PC-3 (cell line): ENCODE results near the gene LRBA. TPM values are rescaled to one million over a fixed set of nuclear protein-coding genes. Genes with fewer than 3 reads are reported as not detected.

Source experiments
- ATAC-seq: fragments of 200-7000 bp; cut with Tn5 transposase; 2 replicates; pipeline ENCODE4 v1.9.1; 2020; ENCODE audit warnings: mild to moderate bottlenecking, moderate library complexity
- BruUV-seq: library from RNA; stranded (reverse); fragments of 400-500 nt; replicated peaks from 2 replicates; lab custom pipeline; 2021; lab: Mats Ljungman, UMichigan
- CTCF ChIA-PET: fragments of 300-600 bp; sonication (Branson Sonifier 250); formaldehyde crosslinking; loops from one replicate; lab custom pipeline; 2022; ENCODE audit warnings: antibody characterized with exemption; lab: Charles Lee
- POLR2A ChIA-PET: fragments of 300-600 bp; sonication (Branson Sonifier 250); formaldehyde crosslinking; loops from one replicate; lab custom pipeline; 2022; ENCODE audit warnings: antibody characterized with exemption; ENCODE audit not compliant: unreplicated experiment; lab: Charles Lee
- DNase-seq: peaks from one replicate; pipeline ENCODE4 v3.0.0-alpha.2; 2015
- H2AFZ ChIP-seq: fragments of 300-600 bp; sonication (generic); 2 replicates; pipeline ENCODE4 v1.6.0; 2016; ENCODE audit warnings: antibody characterized with exemption, low read length
- H3F3A ChIP-seq: fragments of 300-600 bp; sonication (generic); one replicate; pipeline ENCODE4 v1.6.0; 2017; ENCODE audit warnings: antibody characterized with exemption, low read length, control low read depth, mild to moderate bottlenecking; ENCODE audit not compliant: unreplicated experiment
- H3K27ac ChIP-seq: fragments of 300-600 bp; sonication (generic); 2 replicates; pipeline ENCODE4 v1.5.1; 2016; ENCODE audit warnings: mild to moderate bottlenecking, low read length
- H3K27me3 ChIP-seq: fragments of 300-600 bp; sonication (generic); 2 replicates; pipeline ENCODE4 v1.6.1; 2016; ENCODE audit warnings: low read length, mixed read lengths
- H3K36me3 ChIP-seq: fragments of 300-600 bp; sonication (generic); 2 replicates; pipeline ENCODE4 v1.6.1; 2016; ENCODE audit warnings: low read depth, mixed run types, low read length, mixed read lengths
- H3K4me1 ChIP-seq: fragments of 300-600 bp; sonication (generic); 2 replicates; pipeline ENCODE4 v1.5.1; 2016; ENCODE audit warnings: low read length; ENCODE audit not compliant: insufficient read depth
- H3K4me2 ChIP-seq: fragments of 300-600 bp; sonication (generic); 2 replicates; pipeline ENCODE4 v1.6.0; 2016; ENCODE audit warnings: low read length
- H3K4me3 ChIP-seq: fragments of 300-600 bp; sonication (generic); 2 replicates; pipeline ENCODE4 v1.5.1; 2016; ENCODE audit warnings: mild to moderate bottlenecking, low read length, mixed read lengths
- H3K79me2 ChIP-seq: fragments of 300-600 bp; sonication (generic); 2 replicates; pipeline ENCODE4 v1.6.1; 2017; ENCODE audit warnings: low read length, mixed read lengths
- H3K9ac ChIP-seq: fragments of 300-600 bp; sonication (generic); 2 replicates; pipeline ENCODE4 v1.6.0; 2016; ENCODE audit warnings: mild to moderate bottlenecking, low read length
- H3K9me2 ChIP-seq: fragments of 300-600 bp; sonication (generic); replicated peaks from 2 replicates; pipeline ENCODE4 v1.6.1; 2016; ENCODE audit warnings: mixed run types, low read length, mixed read lengths
- H3K9me3 ChIP-seq: fragments of 300-600 bp; sonication (generic); 2 replicates; pipeline ENCODE4 v1.6.1; 2016; ENCODE audit warnings: low read length, mixed read lengths
- H4K20me1 ChIP-seq: fragments of 300-600 bp; sonication (generic); 2 replicates; pipeline ENCODE4 v1.6.1; 2016; ENCODE audit warnings: low read length, mixed read lengths
- CTCF ChIP-seq: fragments of 300-600 bp; sonication (generic); conservative IDR thresholded peaks from 2 replicates; pipeline ENCODE4 v1.5.1; 2017; ENCODE audit warnings: antibody characterized with exemption, low read depth, mild to moderate bottlenecking, low read length
- EZH2 ChIP-seq: fragments of 300-600 bp; sonication (generic); IDR thresholded peaks from one replicate; pipeline ENCODE4 v1.6.1; 2017; ENCODE audit warnings: antibody characterized with exemption, mild to moderate bottlenecking, low read length; ENCODE audit not compliant: unreplicated experiment
- EZH2phosphoT487 ChIP-seq: fragments of 300-600 bp; sonication (generic); IDR thresholded peaks from 2 replicates; pipeline ENCODE4 v1.6.1; 2018; ENCODE audit warnings: mild to moderate bottlenecking, antibody characterized with exemption, low read length, borderline replicate concordance
- intact Hi-C: fragments of 100-400 bp; cut with micrococcal nuclease; formaldehyde crosslinking; loops from 2 replicates; pipeline ENCODE4 v1.9.0; 2023
- total RNA-seq: library from RNA; depleted of rRNA; stranded (reverse); fragments of >200 nt; gene quantifications from 2 replicates; pipeline ENCODE4 v1.2.3, GENCODE V29; 2014

LRBA gene
- total RNA-seq, 1 experiment from 2014 or later: 40.8 TPM

GRCh38 chr4:150942539-150942938 is 72.5 kb downstream of the LRBA start:
- ChIA-PET POLR2A (no interaction called here), CTCF (no interaction called here)
- TF ChIP-seq EZH2phosphoT487 (no peak), CTCF (no peak), EZH2 (no peak)
- Histone ChIP-seq H3K4me3 (no peak overlapping the region), H3F3A (no peaks in the 10 kb centered on the region), H3K4me2 (no peak overlapping the region), H3K9me2 (no peaks in the 10 kb centered on the region), H3K79me2 (peaks cover 31% of the 10 kb centered on the region), H2AFZ (no peak overlapping the region), H3K27me3 (no peaks in the 10 kb centered on the region), H3K36me3 (no peaks in the 10 kb centered on the region), H4K20me1 (no peaks in the 10 kb centered on the region), H3K27ac (no peak overlapping the region), H3K9me3 (no peaks in the 10 kb centered on the region), H3K9ac (no peak overlapping the region), H3K4me1 (no peaks in the 10 kb centered on the region)
- ATAC-seq: no peak
- no peak for DNase-seq
- BruUV-seq: no TSS peak
- intact Hi-C loops: no loop called here

DNA sequence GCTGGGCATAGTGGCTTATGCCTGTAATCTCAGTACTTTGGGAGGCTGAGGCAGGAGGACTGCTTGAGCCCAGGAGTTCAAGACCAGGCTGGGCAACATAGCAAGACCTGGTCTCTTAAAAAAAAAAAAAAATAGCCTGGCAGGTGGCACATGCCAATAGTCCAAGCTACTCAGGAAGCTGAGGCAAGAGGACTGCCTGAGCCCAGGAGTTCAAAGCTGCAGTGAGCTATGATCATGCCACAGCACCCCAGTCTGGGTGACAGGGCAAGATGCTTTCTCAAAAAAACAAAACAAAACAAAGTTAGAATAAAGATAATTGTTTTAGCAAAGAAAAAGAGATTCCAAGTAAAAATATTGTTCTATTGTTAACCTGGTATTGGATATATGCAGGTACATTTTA is 75.0 kb downstream of the LRBA start:
- Histone ChIP-seq H3K9me2 (no peaks in the 10 kb centered on the region), H3K4me3 (no peak overlapping the region), H3K9me3 (no peaks in the 10 kb centered on the region), H3K79me2 (peaks cover 24% of the 10 kb centered on the region), H2AFZ (no peak overlapping the region), H3F3A (no peaks in the 10 kb centered on the region), H3K27ac (no peak overlapping the region), H3K9ac (no peak overlapping the region), H4K20me1 (no peaks in the 10 kb centered on the region), H3K27me3 (no peaks in the 10 kb centered on the region), H3K4me2 (no peak overlapping the region), H3K36me3 (no peaks in the 10 kb centered on the region), H3K4me1 (no peaks in the 10 kb centered on the region)
- intact Hi-C loops: no loop called here
- POLR2A ChIA-PET: no interaction called here
- no peak for ATAC-seq
- no peak for DNase-seq
- TF ChIP-seq CTCF: no peak
- TF ChIP-seq EZH2phosphoT487: no peak
- TF ChIP-seq EZH2: no peak
- BruUV-seq: no TSS peak
- CTCF ChIA-PET: no interaction called here

GRCh38 chr4:150939530-150939929 is 75.6 kb downstream of the LRBA start:
- ATAC-seq (no peak), DNase-seq (no peak)
- H3K27me3 ChIP-seq: no peaks in the 10 kb centered on the region
- intact Hi-C loops: no loop called here
- no peaks in the 10 kb centered on the region for H3F3A ChIP-seq
- H3K9me3 ChIP-seq: no peaks in the 10 kb centered on the region
- H3K4me3 ChIP-seq: no peak overlapping the region
- TF ChIP-seq CTCF: no peak
- no peak for TF ChIP-seq EZH2
- no peaks in the 10 kb centered on the region for H4K20me1 ChIP-seq
- ChIA-PET CTCF (no interaction called here), POLR2A (no interaction called here)
- no peak overlapping the region for H2AFZ ChIP-seq
- H3K79me2 ChIP-seq: peaks cover 24% of the 10 kb centered on the region
- H3K9me2 ChIP-seq: no peaks in the 10 kb centered on the region
- no peak overlapping the region for H3K4me2 ChIP-seq
- H3K27ac ChIP-seq: no peak overlapping the region
- no peaks in the 10 kb centered on the region for H3K4me1 ChIP-seq
- no peak overlapping the region for H3K9ac ChIP-seq
- no TSS peak for BruUV-seq
- no peaks in the 10 kb centered on the region for H3K36me3 ChIP-seq
